ENCODE data around the gene CDON. TPM values are rescaled to one million over a fixed set of nuclear protein-coding genes. Genes with fewer than 3 reads are reported as not detected.
"Not testable (repeated sequence)": the region's sequence is repeated elsewhere in the genome, so short reads cannot be mapped to it uniquely, and the experiment has no call there.

CDON gene
- total RNA-seq, 1 experiment from 2014 or later: 34.1 TPM

DNA sequence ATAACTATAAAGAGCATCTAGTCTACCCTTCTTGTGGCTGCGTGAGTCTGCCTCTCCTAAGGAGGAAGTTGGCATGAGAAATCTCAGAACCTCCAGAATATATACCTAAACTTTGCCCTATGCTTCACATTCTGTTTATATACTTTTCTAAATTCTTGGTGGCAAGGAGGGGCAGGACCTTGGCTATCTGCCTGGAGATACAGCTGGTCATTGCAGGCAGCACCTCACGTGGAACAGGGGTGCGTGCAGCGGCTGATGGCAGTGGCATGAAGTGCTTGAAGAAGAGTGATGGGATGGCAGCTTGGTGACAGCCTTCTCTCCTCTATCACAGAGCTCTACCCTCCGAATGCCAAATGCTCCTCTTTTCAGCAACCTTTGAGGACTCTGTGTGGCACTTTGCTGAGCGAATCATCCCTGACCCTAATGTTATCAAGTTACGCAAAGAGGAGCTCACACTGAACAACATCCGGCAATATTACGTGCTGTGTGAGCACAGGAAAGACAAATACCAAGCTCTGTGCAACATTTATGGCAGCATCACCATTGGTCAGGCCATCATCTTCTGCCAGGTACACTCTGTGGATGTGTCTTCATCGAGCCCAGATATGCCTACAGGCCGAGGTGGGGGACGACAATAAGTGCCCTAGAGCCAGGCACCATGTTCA lies 145.9 kb downstream of the CDON start:
- ATAC-seq (no peak), DNase-seq (ENCODE audit: low spot score) (no peak)
- Mint-ChIP-seq H3K4me3 (no peak overlapping the region), H3K9me3 (no peaks in the 10 kb centered on the region), H3K36me3 (no peaks in the 10 kb centered on the region), H3K27ac (no peak overlapping the region), H3K4me1 (no peaks in the 10 kb centered on the region), H3K27me3 (ENCODE audit: low read depth) (no peaks in the 10 kb centered on the region)
- POLR2A ChIA-PET: no interaction called here
- CTCF ChIA-PET: interaction anchor here (0.7 to 2.7 kb wide), 2 partner anchors 25 to 277 kb away, joined by 4 to 22 read pairs; no protein-coding TSS in a partner anchor
- TF ChIP-seq, protein P1, sequence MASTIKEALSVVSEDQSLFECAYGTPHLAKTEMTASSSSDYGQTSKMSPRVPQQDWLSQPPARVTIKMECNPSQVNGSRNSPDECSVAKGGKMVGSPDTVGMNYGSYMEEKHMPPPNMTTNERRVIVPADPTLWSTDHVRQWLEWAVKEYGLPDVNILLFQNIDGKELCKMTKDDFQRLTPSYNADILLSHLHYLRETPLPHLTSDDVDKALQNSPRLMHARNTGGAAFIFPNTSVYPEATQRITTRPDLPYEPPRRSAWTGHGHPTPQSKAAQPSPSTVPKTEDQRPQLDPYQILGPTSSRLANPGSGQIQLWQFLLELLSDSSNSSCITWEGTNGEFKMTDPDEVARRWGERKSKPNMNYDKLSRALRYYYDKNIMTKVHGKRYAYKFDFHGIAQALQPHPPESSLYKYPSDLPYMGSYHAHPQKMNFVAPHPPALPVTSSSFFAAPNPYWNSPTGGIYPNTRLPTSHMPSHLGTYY (CRISPR knock-in tag; IDR thresholded peaks at IDR 0.05): no peak
- no peak for TF ChIP-seq ZNF396 (CRISPR knock-in tag; IDR thresholded peaks at IDR 0.05; ENCODE audit: borderline replicate concordance)
- TF ChIP-seq, protein P2, sequence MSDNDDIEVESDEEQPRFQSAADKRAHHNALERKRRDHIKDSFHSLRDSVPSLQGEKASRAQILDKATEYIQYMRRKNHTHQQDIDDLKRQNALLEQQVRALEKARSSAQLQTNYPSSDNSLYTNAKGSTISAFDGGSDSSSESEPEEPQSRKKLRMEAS (CRISPR knock-in tag; IDR thresholded peaks at IDR 0.05): no peak
- TF ChIP-seq, protein P3, sequence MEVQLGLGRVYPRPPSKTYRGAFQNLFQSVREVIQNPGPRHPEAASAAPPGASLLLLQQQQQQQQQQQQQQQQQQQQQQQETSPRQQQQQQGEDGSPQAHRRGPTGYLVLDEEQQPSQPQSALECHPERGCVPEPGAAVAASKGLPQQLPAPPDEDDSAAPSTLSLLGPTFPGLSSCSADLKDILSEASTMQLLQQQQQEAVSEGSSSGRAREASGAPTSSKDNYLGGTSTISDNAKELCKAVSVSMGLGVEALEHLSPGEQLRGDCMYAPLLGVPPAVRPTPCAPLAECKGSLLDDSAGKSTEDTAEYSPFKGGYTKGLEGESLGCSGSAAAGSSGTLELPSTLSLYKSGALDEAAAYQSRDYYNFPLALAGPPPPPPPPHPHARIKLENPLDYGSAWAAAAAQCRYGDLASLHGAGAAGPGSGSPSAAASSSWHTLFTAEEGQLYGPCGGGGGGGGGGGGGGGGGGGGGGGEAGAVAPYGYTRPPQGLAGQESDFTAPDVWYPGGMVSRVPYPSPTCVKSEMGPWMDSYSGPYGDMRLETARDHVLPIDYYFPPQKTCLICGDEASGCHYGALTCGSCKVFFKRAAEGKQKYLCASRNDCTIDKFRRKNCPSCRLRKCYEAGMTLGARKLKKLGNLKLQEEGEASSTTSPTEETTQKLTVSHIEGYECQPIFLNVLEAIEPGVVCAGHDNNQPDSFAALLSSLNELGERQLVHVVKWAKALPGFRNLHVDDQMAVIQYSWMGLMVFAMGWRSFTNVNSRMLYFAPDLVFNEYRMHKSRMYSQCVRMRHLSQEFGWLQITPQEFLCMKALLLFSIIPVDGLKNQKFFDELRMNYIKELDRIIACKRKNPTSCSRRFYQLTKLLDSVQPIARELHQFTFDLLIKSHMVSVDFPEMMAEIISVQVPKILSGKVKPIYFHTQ (CRISPR knock-in tag; IDR thresholded peaks at IDR 0.05): no peak
- TF ChIP-seq TEAD4 (CRISPR knock-in tag; IDR thresholded peaks at IDR 0.05): no peak
- TF ChIP-seq, protein P4, sequence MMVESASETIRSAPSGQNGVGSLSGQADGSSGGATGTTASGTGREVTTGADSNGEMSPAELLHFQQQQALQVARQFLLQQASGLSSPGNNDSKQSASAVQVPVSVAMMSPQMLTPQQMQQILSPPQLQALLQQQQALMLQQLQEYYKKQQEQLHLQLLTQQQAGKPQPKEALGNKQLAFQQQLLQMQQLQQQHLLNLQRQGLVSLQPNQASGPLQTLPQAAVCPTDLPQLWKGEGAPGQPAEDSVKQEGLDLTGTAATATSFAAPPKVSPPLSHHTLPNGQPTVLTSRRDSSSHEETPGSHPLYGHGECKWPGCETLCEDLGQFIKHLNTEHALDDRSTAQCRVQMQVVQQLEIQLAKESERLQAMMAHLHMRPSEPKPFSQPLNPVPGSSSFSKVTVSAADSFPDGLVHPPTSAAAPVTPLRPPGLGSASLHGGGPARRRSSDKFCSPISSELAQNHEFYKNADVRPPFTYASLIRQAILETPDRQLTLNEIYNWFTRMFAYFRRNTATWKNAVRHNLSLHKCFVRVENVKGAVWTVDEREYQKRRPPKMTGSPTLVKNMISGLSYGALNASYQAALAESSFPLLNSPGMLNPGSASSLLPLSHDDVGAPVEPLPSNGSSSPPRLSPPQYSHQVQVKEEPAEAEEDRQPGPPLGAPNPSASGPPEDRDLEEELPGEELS (CRISPR knock-in tag; IDR thresholded peaks at IDR 0.05): no peak
- no peak for TF ChIP-seq SMAD3 (CRISPR knock-in tag; IDR thresholded peaks at IDR 0.05; ENCODE audit: borderline replicate concordance)
- TF ChIP-seq ZNF423 (CRISPR knock-in tag; IDR thresholded peaks at IDR 0.05): no peak
- TF ChIP-seq, protein P5, sequence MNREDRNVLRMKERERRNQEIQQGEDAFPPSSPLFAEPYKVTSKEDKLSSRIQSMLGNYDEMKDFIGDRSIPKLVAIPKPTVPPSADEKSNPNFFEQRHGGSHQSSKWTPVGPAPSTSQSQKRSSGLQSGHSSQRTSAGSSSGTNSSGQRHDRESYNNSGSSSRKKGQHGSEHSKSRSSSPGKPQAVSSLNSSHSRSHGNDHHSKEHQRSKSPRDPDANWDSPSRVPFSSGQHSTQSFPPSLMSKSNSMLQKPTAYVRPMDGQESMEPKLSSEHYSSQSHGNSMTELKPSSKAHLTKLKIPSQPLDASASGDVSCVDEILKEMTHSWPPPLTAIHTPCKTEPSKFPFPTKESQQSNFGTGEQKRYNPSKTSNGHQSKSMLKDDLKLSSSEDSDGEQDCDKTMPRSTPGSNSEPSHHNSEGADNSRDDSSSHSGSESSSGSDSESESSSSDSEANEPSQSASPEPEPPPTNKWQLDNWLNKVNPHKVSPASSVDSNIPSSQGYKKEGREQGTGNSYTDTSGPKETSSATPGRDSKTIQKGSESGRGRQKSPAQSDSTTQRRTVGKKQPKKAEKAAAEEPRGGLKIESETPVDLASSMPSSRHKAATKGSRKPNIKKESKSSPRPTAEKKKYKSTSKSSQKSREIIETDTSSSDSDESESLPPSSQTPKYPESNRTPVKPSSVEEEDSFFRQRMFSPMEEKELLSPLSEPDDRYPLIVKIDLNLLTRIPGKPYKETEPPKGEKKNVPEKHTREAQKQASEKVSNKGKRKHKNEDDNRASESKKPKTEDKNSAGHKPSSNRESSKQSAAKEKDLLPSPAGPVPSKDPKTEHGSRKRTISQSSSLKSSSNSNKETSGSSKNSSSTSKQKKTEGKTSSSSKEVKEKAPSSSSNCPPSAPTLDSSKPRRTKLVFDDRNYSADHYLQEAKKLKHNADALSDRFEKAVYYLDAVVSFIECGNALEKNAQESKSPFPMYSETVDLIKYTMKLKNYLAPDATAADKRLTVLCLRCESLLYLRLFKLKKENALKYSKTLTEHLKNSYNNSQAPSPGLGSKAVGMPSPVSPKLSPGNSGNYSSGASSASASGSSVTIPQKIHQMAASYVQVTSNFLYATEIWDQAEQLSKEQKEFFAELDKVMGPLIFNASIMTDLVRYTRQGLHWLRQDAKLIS (CRISPR knock-in tag; IDR thresholded peaks at IDR 0.05; ENCODE audit: borderline replicate concordance): no peak
- TF ChIP-seq, protein P6, sequence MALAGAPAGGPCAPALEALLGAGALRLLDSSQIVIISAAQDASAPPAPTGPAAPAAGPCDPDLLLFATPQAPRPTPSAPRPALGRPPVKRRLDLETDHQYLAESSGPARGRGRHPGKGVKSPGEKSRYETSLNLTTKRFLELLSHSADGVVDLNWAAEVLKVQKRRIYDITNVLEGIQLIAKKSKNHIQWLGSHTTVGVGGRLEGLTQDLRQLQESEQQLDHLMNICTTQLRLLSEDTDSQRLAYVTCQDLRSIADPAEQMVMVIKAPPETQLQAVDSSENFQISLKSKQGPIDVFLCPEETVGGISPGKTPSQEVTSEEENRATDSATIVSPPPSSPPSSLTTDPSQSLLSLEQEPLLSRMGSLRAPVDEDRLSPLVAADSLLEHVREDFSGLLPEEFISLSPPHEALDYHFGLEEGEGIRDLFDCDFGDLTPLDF (CRISPR knock-in tag; IDR thresholded peaks at IDR 0.05): no peak
- no peak for TF ChIP-seq ELF4 (CRISPR knock-in tag; IDR thresholded peaks at IDR 0.05; ENCODE audit: low read depth)
- TF ChIP-seq, protein P7, sequence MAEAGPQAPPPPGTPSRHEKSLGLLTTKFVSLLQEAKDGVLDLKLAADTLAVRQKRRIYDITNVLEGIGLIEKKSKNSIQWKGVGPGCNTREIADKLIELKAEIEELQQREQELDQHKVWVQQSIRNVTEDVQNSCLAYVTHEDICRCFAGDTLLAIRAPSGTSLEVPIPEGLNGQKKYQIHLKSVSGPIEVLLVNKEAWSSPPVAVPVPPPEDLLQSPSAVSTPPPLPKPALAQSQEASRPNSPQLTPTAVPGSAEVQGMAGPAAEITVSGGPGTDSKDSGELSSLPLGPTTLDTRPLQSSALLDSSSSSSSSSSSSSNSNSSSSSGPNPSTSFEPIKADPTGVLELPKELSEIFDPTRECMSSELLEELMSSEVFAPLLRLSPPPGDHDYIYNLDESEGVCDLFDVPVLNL (CRISPR knock-in tag; IDR thresholded peaks at IDR 0.05; ENCODE audit: borderline replicate concordance, low read depth): no peak
- TF ChIP-seq ZNF121 (CRISPR knock-in tag; IDR thresholded peaks at IDR 0.05): no peak
- no peak for TF ChIP-seq NR1H2 (CRISPR knock-in tag; IDR thresholded peaks at IDR 0.05)
- TF ChIP-seq ZNF232 (CRISPR knock-in tag; IDR thresholded peaks at IDR 0.05): no peak
- no peak for TF ChIP-seq MXD4 (CRISPR knock-in tag; IDR thresholded peaks at IDR 0.05; ENCODE audit: borderline replicate concordance)
- no peak for TF ChIP-seq PRRX2 (CRISPR knock-in tag; IDR thresholded peaks at IDR 0.05)

DNA sequence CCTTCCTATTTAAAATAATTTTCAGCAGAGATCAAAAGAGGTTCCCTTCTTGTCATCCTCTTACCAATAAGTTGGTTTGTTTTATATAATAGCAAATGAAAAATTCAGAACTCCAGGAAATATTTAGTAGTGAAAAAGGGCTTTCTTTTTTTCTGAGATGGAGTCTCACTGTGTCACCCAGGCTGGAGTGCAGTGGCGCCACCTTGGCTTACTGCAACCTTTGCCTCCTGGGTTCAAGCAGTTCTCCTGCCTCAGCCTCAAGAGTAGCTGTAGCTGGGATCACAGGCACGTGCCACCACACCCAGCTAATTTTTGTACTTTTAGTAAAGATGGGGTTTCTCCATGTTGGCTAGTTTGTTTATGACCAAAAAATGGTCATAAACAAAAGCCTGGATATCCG lies 148.1 kb downstream of the CDON start:
- H3K4me3 Mint-ChIP-seq; H3K9me3 Mint-ChIP-seq; H3K27me3 Mint-ChIP-seq (ENCODE audit: low read depth); H3K36me3 Mint-ChIP-seq; DNase-seq (ENCODE audit: low spot score); ATAC-seq; H3K4me1 Mint-ChIP-seq; H3K27ac Mint-ChIP-seq: not testable (repeated sequence)
- CTCF ChIA-PET: interaction anchor here (0.6 to 1.8 kb wide), 6 partner anchors 11 to 168 kb away, joined by 3 to 10 read pairs (median 3); partner anchors contain the start of gene PUS3
- POLR2A ChIA-PET: interaction anchor here (0.6 kb wide), 1 partner anchor 324 kb away, joined by 4 read pairs; no protein-coding TSS in a partner anchor
